ENCODE data around the gene KIF3B. TPM values are rescaled to one million over a fixed set of nuclear protein-coding genes. Genes with fewer than 3 reads are reported as not detected.
A peak's percentile ranks its signal among the peaks of the same experiment; 100 is the strongest.
"Not testable (repeated sequence)": the region's sequence is repeated elsewhere in the genome, so short reads cannot be mapped to it uniquely, and the experiment has no call there.

Gene KIF3B
- total RNA-seq, 2 experiments from 2014 or later, result 16.1 to 16.9 TPM

GRCh38 chr20:32344835-32345506 is 67.5 kb downstream of the KIF3B start:
- Mint-ChIP-seq H3K4me1 (no peaks in the 10 kb centered on the region), H3K4me3 (no peak overlapping the region), H3K36me3 (ENCODE audit: low read depth) (peaks cover 7% of the 10 kb centered on the region), H3K9me3 (no peaks in the 10 kb centered on the region), H3K27ac (no peak overlapping the region), H3K27me3 (no peaks in the 10 kb centered on the region)
- DNase-seq, result no peak
- CTCF ChIA-PET, result interaction anchor here (0.5 to 1.8 kb wide), 3 partner anchors 9 to 26 kb away, joined by 3 to 6 read pairs (median 3); no protein-coding TSS in a partner anchor
- POLR2A ChIA-PET, result interaction anchor here (0.6 kb wide), 1 partner anchor 97 kb away, joined by 3 read pairs; no protein-coding TSS in a partner anchor

DNA sequence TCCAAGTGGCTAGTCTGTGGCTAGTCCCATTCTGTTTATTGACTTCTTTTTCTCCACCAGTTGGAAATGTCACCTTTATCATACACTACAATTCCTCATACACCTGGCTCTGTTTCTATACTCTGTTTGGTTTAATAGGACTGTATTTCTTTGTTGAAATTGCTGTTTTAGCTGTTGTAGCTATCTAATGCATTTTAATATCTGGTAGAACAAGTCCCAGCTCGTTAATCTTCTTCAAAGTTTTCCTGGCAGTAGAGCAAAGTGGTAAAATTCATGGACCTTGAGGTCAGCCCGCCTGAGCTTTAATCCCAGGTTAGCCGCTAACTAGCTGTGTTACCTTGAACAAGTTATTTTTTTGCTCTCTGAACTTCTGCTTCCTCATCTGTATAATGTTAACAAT is 70.8 kb downstream of the KIF3B start:
- no peaks in the 10 kb centered on the region for H3K9me3 Mint-ChIP-seq
- CTCF ChIA-PET, result interaction anchor here (1.3 kb wide), 1 partner anchor 12 kb away, joined by 3 read pairs; no protein-coding TSS in a partner anchor
- no peak overlapping the region for H3K27ac Mint-ChIP-seq
- peaks cover 11% of the 10 kb centered on the region for H3K4me1 Mint-ChIP-seq
- no peak for DNase-seq
- POLR2A ChIA-PET, result interaction anchor here (0.7 kb wide), 1 partner anchor 17 kb away, joined by 4 read pairs; no protein-coding TSS in a partner anchor
- no peak overlapping the region for H3K4me3 Mint-ChIP-seq
- peaks cover 8% of the 10 kb centered on the region for H3K36me3 Mint-ChIP-seq (ENCODE audit: low read depth)
- no peaks in the 10 kb centered on the region for H3K27me3 Mint-ChIP-seq

- Mint-ChIP-seq H3K9me3 (no peaks in the 10 kb centered on the region), H3K27me3 (no peaks in the 10 kb centered on the region), H3K36me3 (ENCODE audit: low read depth) (peaks cover 8% of the 10 kb centered on the region), H3K4me3 (no peak overlapping the region), H3K4me1 (peaks cover 26% of the 10 kb centered on the region), H3K27ac (no peak overlapping the region)
- DNase-seq, result no peak
- CTCF ChIA-PET, result interaction anchor here (0.7 kb wide), 1 partner anchor 25 kb away, joined by 4 read pairs; no protein-coding TSS in a partner anchor
- POLR2A ChIA-PET, result no interaction called here
These were observed 73.0 kb downstream of the KIF3B start for GRCh38 chr20:32350421-32350820.

DNA sequence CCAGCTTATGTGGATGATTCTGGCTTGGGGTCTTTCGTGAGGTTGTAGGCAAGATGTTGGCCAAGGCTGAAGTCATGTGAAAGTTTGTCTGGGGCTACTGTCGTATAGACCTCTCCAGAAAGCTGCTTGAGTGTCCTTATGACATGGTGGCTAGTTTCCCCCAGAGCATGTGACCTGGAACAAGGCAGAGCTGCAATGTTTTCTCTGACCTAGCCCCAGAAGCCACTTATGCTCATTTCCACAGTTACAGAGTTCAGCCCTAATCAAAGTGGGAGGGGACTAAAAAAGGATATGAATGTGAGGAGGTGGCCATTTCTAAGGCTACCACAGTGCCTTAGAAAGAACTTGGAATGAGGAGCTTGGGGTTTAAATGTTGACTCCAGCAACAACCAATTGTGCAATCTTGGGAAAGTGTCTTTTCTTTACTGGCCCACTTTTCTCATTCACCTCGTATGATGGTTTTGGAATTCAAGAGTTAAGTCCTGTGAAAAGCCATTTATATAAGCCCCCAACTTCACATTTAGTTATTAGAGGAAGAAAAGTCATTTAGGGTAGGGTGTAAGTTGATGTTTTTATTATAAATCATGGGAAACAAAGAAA is 74.8 kb downstream of the KIF3B start:
- peak overlapping the region; percentile 66 for H3K27ac Mint-ChIP-seq
- H3K9me3 Mint-ChIP-seq, result no peaks in the 10 kb centered on the region
- no peak overlapping the region for H3K4me3 Mint-ChIP-seq
- H3K4me1 Mint-ChIP-seq, result peaks cover 40% of the 10 kb centered on the region
- POLR2A ChIA-PET, result interaction anchor here (0.6 to 0.7 kb wide), 2 partner anchors 187 to 432 kb away, joined by 3 read pairs; no protein-coding TSS in a partner anchor
- no peaks in the 10 kb centered on the region for H3K27me3 Mint-ChIP-seq
- CTCF ChIA-PET, result interaction anchor here (1.2 to 1.7 kb wide), 3 partner anchors 14 to 300 kb away, joined by 3 to 5 read pairs (median 4); no protein-coding TSS in a partner anchor
- peaks cover 8% of the 10 kb centered on the region for H3K36me3 Mint-ChIP-seq (ENCODE audit: low read depth)
- no peak for DNase-seq

GRCh38 chr20:32353848-32354496 is 76.5 kb downstream of the KIF3B start:
- Mint-ChIP-seq H3K27ac (no peak overlapping the region), H3K27me3 (no peaks in the 10 kb centered on the region), H3K36me3 (ENCODE audit: low read depth) (peaks cover 8% of the 10 kb centered on the region), H3K4me3 (no peak overlapping the region), H3K4me1 (peaks cover 43% of the 10 kb centered on the region), H3K9me3 (no peaks in the 10 kb centered on the region)
- POLR2A ChIA-PET, result no interaction called here
- no peak for DNase-seq
- CTCF ChIA-PET, result interaction anchor here (0.6 to 1.7 kb wide), 6 partner anchors 8 to 299 kb away, joined by 3 to 6 read pairs (median 4); no protein-coding TSS in a partner anchor

DNA sequence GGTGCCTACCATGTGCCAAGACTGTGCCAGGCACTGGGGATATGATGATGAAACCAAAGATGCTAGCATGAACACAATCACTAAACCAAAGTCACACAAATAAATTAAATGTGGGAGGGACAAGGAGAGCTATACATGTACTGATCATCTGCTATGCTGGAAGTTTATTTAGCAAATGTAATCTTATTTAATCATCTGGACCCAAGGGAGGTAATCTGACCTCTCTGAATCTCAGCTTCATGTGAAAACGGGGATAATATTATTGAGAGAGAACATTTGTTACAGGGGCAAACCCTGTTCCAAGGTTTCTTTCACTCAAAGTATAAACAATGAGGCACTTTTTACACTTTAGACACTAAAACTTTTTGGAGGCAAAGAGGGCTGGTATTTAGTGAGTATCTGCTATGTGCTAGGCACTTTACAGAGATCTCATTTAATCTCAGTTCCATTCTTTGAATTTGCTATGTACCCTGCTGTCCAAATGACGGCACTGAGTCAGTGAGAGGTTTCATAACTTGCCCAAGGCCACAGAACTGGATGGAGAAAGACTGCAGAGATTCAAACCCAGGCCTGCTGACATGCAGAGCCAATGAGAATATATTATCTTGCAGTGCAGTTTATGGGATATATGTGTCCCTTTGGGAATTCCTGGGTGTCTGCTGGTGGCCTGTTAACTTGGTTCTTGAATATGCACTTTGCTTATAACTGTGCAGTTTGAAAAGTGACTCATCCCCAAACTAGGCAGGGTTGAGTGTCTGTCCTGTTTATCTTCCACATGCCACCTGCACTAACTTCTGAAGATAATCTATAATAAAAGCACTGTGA is 77.4 kb downstream of the KIF3B start:
- no peaks in the 10 kb centered on the region for H3K27me3 Mint-ChIP-seq
- peak overlapping the region; percentile 80 for H3K27ac Mint-ChIP-seq
- peaks cover 8% of the 10 kb centered on the region for H3K36me3 Mint-ChIP-seq (ENCODE audit: low read depth)
- CTCF ChIA-PET, result interaction anchor here (0.6 to 1.5 kb wide), 3 partner anchors 9 to 208 kb away, joined by 3 to 6 read pairs (median 4); no protein-coding TSS in a partner anchor
- H3K9me3 Mint-ChIP-seq, result no peaks in the 10 kb centered on the region
- DNase-seq, result no peak
- no peak overlapping the region for H3K4me3 Mint-ChIP-seq
- POLR2A ChIA-PET, result no interaction called here
- peaks cover 48% of the 10 kb centered on the region for H3K4me1 Mint-ChIP-seq

GRCh38 chr20:32355417-32355841 is 78.0 kb downstream of the KIF3B start:
- Mint-ChIP-seq H3K27ac (peak overlapping the region; percentile 80), H3K9me3 (no peaks in the 10 kb centered on the region), H3K4me3 (no peak overlapping the region), H3K36me3 (ENCODE audit: low read depth) (peaks cover 10% of the 10 kb centered on the region), H3K27me3 (no peaks in the 10 kb centered on the region), H3K4me1 (peaks cover 53% of the 10 kb centered on the region)
- POLR2A ChIA-PET, result no interaction called here
- CTCF ChIA-PET, result no interaction called here
- DNase-seq, result no peak

- Mint-ChIP-seq H3K4me1 (peaks cover 58% of the 10 kb centered on the region), H3K36me3 (ENCODE audit: low read depth) (peaks cover 12% of the 10 kb centered on the region), H3K27ac (peak overlapping the region; percentile 80)
- not testable (repeated sequence) for H3K9me3 Mint-ChIP-seq, H3K4me3 Mint-ChIP-seq, H3K27me3 Mint-ChIP-seq, DNase-seq
- ChIA-PET CTCF (interaction anchor here (1.0 kb wide), 1 partner anchor 9 kb away, joined by 3 read pairs; no protein-coding TSS in a partner anchor), POLR2A (interaction anchor here (0.5 kb wide), 1 partner anchor 1456 kb away, joined by 3 read pairs; no protein-coding TSS in a partner anchor)
These were observed 78.6 kb downstream of the KIF3B start for GRCh38 chr20:32355907-32356621.

GRCh38 chr20:32356622-32357374 is 79.3 kb downstream of the KIF3B start:
- ChIA-PET POLR2A (interaction anchor here (0.5 kb wide), 1 partner anchor 1455 kb away, joined by 3 read pairs; no protein-coding TSS in a partner anchor), CTCF (interaction anchor here (0.5 to 1.0 kb wide), 3 partner anchors 8 to 19 kb away, joined by 3 read pairs; no protein-coding TSS in a partner anchor)
- DNase-seq, result no peak
- Mint-ChIP-seq H3K36me3 (ENCODE audit: low read depth) (peaks cover 14% of the 10 kb centered on the region), H3K4me3 (peak overlapping the region; percentile 92), H3K27ac (peak overlapping the region; percentile 99), H3K4me1 (peaks cover 59% of the 10 kb centered on the region), H3K9me3 (no peaks in the 10 kb centered on the region), H3K27me3 (no peaks in the 10 kb centered on the region)

DNA sequence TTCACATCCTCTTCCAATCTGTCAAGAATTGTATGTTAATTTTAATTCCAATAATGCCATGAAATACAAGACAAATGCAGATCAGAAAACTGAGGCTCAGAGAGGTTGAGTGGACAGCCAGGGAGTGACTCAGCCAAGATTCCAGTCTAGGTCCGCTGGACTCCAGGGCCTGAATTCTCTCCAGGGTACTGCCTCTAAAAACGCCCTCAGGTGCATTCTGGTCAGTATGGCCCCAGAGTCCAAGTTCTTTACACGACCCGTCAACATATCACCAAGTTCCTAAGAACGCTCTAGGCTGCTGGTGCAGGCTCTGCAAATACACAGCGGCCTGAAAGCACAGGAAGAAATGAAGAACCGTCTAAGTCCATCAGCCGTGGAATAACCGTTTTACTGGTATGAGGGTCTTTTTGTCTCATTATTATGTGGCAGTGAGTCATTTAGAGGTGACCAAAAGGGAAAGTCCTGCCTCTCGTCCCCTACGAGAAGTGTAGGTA is 80.0 kb downstream of the KIF3B start:
- ChIA-PET POLR2A (interaction anchor here (0.7 kb wide), 1 partner anchor 181 kb away, joined by 3 read pairs; no protein-coding TSS in a partner anchor), CTCF (interaction anchor here (0.5 to 0.9 kb wide), 2 partner anchors 15 to 538 kb away, joined by 3 to 4 read pairs; no protein-coding TSS in a partner anchor)
- Mint-ChIP-seq H3K27me3 (no peaks in the 10 kb centered on the region), H3K36me3 (ENCODE audit: low read depth) (peaks cover 17% of the 10 kb centered on the region), H3K27ac (peak overlapping the region; percentile 99), H3K4me1 (peaks cover 59% of the 10 kb centered on the region), H3K4me3 (peak overlapping the region; percentile 92), H3K9me3 (no peaks in the 10 kb centered on the region)
- no peak for DNase-seq
